IPS DF 6.9 (cell line): ENCODE measurements around the gene ARL13A.
"Not testable (repeated sequence)": the region's sequence is repeated elsewhere in the genome, so short reads cannot be mapped to it uniquely, and the experiment has no call there.

Experiments used
- DNase-seq: peaks from one replicate; pipeline ENCODE4 v3.0.0-alpha.2; 2013; ENCODE audit warnings: low read depth, low spot score
- H3K27ac ChIP-seq: one replicate; pipeline ENCODE4 v1.5.1; 2013; ENCODE audit warnings: low read length, control low read depth
- H3K27me3 ChIP-seq: 2 replicates; pipeline ENCODE4 v1.6.1; 2013; ENCODE audit warnings: mild to moderate bottlenecking, low read length; ENCODE audit not compliant: control insufficient read depth, insufficient read depth
- H3K36me3 ChIP-seq: 2 replicates; pipeline ENCODE4 v1.6.1; 2013; ENCODE audit warnings: low read length; ENCODE audit not compliant: control insufficient read depth, insufficient read depth
- H3K4me1 ChIP-seq: 2 replicates; pipeline ENCODE4 v1.6.1; 2013; ENCODE audit warnings: low read length; ENCODE audit not compliant: control insufficient read depth, insufficient read depth
- H3K4me3 ChIP-seq: 2 replicates; pipeline ENCODE4 v1.5.1; 2013; ENCODE audit warnings: mild to moderate bottlenecking, low read length
- H3K9me3 ChIP-seq: 2 replicates; pipeline ENCODE4 v1.6.1; 2013; ENCODE audit warnings: low read length, inconsistent platforms; ENCODE audit not compliant: control insufficient read depth, insufficient read depth
- WGBS: extraction: QIAGEN DNeasy Blood & Tissue Kit; methylation state at CpG from one replicate; pipeline ENCODE4 v1.1.7; 2013; ENCODE audit warnings: mixed read lengths, missing lambda C conversion rate; ENCODE audit not compliant: insufficient read length, insufficient coverage; 5-methylcytosine and 5-hydroxymethylcytosine counted together

Gene ARL13A

GRCh38 chrX:100948557-100948956 lies 21.0 kb upstream of the ARL13A start:
- no peak for DNase-seq
- H3K27me3 ChIP-seq = no peaks in the 10 kb centered on the region
- WGBS = no CpG with 5 or more reads among the region's 1 CpG
- H3K9me3 ChIP-seq = no peaks in the 10 kb centered on the region
- no peaks in the 10 kb centered on the region for H3K4me1 ChIP-seq
- no peak overlapping the region for H3K4me3 ChIP-seq
- no peaks in the 10 kb centered on the region for H3K36me3 ChIP-seq
- no peak overlapping the region for H3K27ac ChIP-seq

- no peak overlapping the region for H3K27ac ChIP-seq
- no peaks in the 10 kb centered on the region for H3K27me3 ChIP-seq
- H3K4me1 ChIP-seq = no peaks in the 10 kb centered on the region
- no peaks in the 10 kb centered on the region for H3K9me3 ChIP-seq
- H3K4me3 ChIP-seq = no peak overlapping the region
- no peak for DNase-seq
- no CpG with 5 or more reads among the region's 3 CpGs for WGBS
- H3K36me3 ChIP-seq = no peaks in the 10 kb centered on the region
Observed at GRCh38 chrX:100962811-100963210, 6.7 kb upstream of the ARL13A start.

GRCh38 chrX:100964362-100964761 lies 5.1 kb upstream of the ARL13A start:
- DNase-seq = no peak
- H3K27me3 ChIP-seq = no peaks in the 10 kb centered on the region
- H3K9me3 ChIP-seq = no peaks in the 10 kb centered on the region
- H3K36me3 ChIP-seq = no peaks in the 10 kb centered on the region
- H3K27ac ChIP-seq = no peak overlapping the region
- no peaks in the 10 kb centered on the region for H3K4me1 ChIP-seq
- H3K4me3 ChIP-seq = no peak overlapping the region

- H3K27ac ChIP-seq = no peak overlapping the region
- no peaks in the 10 kb centered on the region for H3K27me3 ChIP-seq
- no peak overlapping the region for H3K4me3 ChIP-seq
- DNase-seq = no peak
- no peaks in the 10 kb centered on the region for H3K4me1 ChIP-seq
- WGBS = no CpG with 5 or more reads among the region's 1 CpG
- no peaks in the 10 kb centered on the region for H3K9me3 ChIP-seq
- no peaks in the 10 kb centered on the region for H3K36me3 ChIP-seq
Observed at GRCh38 chrX:100969936-100970335, 428 bp downstream of the ARL13A start.

GRCh38 chrX:100973411-100973810 lies 3.9 kb downstream of the ARL13A start:
- H3K27ac ChIP-seq = no peak overlapping the region
- no peaks in the 10 kb centered on the region for H3K4me1 ChIP-seq
- H3K9me3 ChIP-seq = no peaks in the 10 kb centered on the region
- H3K4me3 ChIP-seq = no peak overlapping the region
- no peaks in the 10 kb centered on the region for H3K36me3 ChIP-seq
- WGBS = no CpG with 5 or more reads among the region's 19 CpGs
- no peaks in the 10 kb centered on the region for H3K27me3 ChIP-seq
- DNase-seq = no peak

- DNase-seq = no peak
- no peak overlapping the region for H3K27ac ChIP-seq
Observed at GRCh38 chrX:100975212-100975611, 5.7 kb downstream of the ARL13A start.

GRCh38 chrX:100976211-100976610 lies 6.7 kb downstream of the ARL13A start:
- no peaks in the 10 kb centered on the region for H3K4me1 ChIP-seq
- WGBS = no CpG with 5 or more reads among the region's 1 CpG
- H3K27ac ChIP-seq = no peak overlapping the region
- no peaks in the 10 kb centered on the region for H3K27me3 ChIP-seq
- no peaks in the 10 kb centered on the region for H3K9me3 ChIP-seq
- no peaks in the 10 kb centered on the region for H3K36me3 ChIP-seq
- no peak for DNase-seq
- no peak overlapping the region for H3K4me3 ChIP-seq

More at GRCh38 chrX:100975212-100975611, 5.7 kb downstream of the ARL13A start:
- Histone ChIP-seq H3K4me1 (no peaks in the 10 kb centered on the region), H3K9me3 (no peaks in the 10 kb centered on the region), H3K36me3 (no peaks in the 10 kb centered on the region), H3K27me3 (no peaks in the 10 kb centered on the region), H3K4me3 (no peak overlapping the region)
- no CpG with 5 or more reads among the region's 3 CpGs for WGBS

- no peaks in the 10 kb centered on the region for H3K4me1 ChIP-seq
- no peaks in the 10 kb centered on the region for H3K9me3 ChIP-seq
- no peak for DNase-seq
- no peak overlapping the region for H3K4me3 ChIP-seq
- H3K27ac ChIP-seq = no peak overlapping the region
- H3K36me3 ChIP-seq = no peaks in the 10 kb centered on the region
- WGBS = no CpG with 5 or more reads among the region's 3 CpGs
- no peaks in the 10 kb centered on the region for H3K27me3 ChIP-seq
Observed at GRCh38 chrX:100979881-100980607, 10.5 kb downstream of the ARL13A start.

GRCh38 chrX:100980608-100981497 lies 11.3 kb downstream of the ARL13A start:
- no peaks in the 10 kb centered on the region for H3K4me1 ChIP-seq
- H3K27ac ChIP-seq = no peak overlapping the region
- H3K4me3 ChIP-seq = no peak overlapping the region
- H3K27me3 ChIP-seq = no peaks in the 10 kb centered on the region
- H3K9me3 ChIP-seq = no peaks in the 10 kb centered on the region
- WGBS = no CpG with 5 or more reads among the region's 6 CpGs
- no peak for DNase-seq
- H3K36me3 ChIP-seq = no peaks in the 10 kb centered on the region

GRCh38 chrX:100981498-100981845 lies 12.0 kb downstream of the ARL13A start:
- H3K9me3 ChIP-seq, H3K4me3 ChIP-seq, H3K27me3 ChIP-seq, H3K36me3 ChIP-seq, DNase-seq, H3K27ac ChIP-seq, H3K4me1 ChIP-seq: not testable (repeated sequence)
- WGBS = no CpG with 5 or more reads among the region's 1 CpG

GRCh38 chrX:100984818-100985217 lies 15.3 kb downstream of the ARL13A start:
- no peak for DNase-seq
- Histone ChIP-seq H3K9me3 (no peaks in the 10 kb centered on the region), H3K4me1 (no peaks in the 10 kb centered on the region), H3K4me3 (no peak overlapping the region), H3K27me3 (no peaks in the 10 kb centered on the region), H3K27ac (no peak overlapping the region), H3K36me3 (no peaks in the 10 kb centered on the region)
